ENCODE data around the gene ADTRP. TPM values are rescaled to one million over a fixed set of nuclear protein-coding genes. Genes with fewer than 3 reads are reported as not detected.

Gene ADTRP
- total RNA-seq, 2 donors from 2014 or later = 56.6 to 79.9 TPM

DNA sequence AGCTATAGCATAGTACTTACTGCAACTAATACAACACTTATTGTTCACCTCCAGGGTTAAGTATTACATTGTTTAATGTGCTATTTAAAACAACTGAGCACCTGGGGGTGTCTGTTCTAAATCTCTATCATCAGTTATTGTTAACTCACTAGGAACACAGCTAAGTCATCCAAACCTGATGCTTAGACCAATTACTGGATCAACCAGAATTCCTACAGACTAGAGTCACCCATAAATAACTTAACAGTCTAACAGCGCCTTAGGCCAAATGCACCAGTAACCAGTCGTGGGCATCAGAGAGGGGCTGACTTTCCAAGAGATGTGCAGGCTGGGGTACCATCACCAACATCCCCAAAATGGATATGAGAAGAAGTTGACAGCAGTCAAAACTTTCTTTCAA, 110.7 kb downstream of the ADTRP start:
- intact Hi-C loops (cut with DNase I) = no loop called here
- no peaks in the 10 kb centered on the region for H3K9me3 ChIP-seq
- TF ChIP-seq, protein P1, sequence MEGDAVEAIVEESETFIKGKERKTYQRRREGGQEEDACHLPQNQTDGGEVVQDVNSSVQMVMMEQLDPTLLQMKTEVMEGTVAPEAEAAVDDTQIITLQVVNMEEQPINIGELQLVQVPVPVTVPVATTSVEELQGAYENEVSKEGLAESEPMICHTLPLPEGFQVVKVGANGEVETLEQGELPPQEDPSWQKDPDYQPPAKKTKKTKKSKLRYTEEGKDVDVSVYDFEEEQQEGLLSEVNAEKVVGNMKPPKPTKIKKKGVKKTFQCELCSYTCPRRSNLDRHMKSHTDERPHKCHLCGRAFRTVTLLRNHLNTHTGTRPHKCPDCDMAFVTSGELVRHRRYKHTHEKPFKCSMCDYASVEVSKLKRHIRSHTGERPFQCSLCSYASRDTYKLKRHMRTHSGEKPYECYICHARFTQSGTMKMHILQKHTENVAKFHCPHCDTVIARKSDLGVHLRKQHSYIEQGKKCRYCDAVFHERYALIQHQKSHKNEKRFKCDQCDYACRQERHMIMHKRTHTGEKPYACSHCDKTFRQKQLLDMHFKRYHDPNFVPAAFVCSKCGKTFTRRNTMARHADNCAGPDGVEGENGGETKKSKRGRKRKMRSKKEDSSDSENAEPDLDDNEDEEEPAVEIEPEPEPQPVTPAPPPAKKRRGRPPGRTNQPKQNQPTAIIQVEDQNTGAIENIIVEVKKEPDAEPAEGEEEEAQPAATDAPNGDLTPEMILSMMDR (IDR thresholded peaks at IDR 0.05) = no peak

DNA sequence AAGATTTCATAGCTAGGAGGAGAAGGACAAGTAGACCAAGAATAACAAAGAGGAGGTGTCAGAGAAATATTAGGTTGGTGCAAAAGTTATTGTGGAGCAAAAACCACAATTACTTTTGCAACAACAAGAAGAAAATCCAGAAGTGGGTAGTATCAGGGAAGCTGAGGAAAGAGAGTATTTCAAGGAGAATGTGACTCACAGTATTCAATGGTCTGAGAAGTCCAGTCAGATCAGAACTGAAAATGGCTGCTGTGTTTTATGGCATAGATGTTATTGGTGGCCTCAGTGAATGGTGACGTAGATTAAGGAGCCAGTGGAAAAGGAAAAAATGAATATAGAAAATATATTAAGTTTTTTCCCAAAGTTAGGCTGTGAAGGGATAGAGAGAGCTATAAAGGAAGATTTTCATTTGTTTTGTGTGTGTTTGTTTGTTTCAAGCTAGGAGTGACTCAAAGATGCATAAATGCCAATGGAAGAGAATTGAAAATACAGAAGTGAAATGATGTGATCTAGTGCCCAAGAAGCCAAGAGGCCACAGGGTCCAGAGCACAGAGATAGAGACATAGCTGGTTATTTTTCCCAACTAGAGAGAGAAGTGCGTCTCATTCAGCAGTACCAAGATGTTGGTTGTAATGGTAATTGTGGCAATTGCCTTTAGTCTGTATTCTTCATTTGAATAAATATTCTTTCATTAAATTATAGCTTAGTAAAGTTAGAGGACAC, 112.8 kb downstream of the ADTRP start:
- no peak overlapping the region for H3K9ac ChIP-seq (ENCODE audit: low read depth in 2 of 2, low read length in 2 of 2)
- no peak overlapping the region for H3K27ac ChIP-seq
- H3K9me3 ChIP-seq = no peaks in the 10 kb centered on the region
- H3K4me3 ChIP-seq = no peak overlapping the region
- H3K4me1 ChIP-seq = no peaks in the 10 kb centered on the region
- H3K27me3 ChIP-seq = no peaks in the 10 kb centered on the region
- TF ChIP-seq, protein P1 (IDR thresholded peaks at IDR 0.05) = no peak
- intact Hi-C loops (cut with DNase I) = no loop called here
- DNase-seq = no peak
- H3K36me3 ChIP-seq = no peaks in the 10 kb centered on the region

More for the DNA sequence above, 110.7 kb downstream of the ADTRP start:
- no peak overlapping the region for H3K4me3 ChIP-seq
- no peaks in the 10 kb centered on the region for H3K36me3 ChIP-seq
- DNase-seq = no peak
- no peak overlapping the region for H3K9ac ChIP-seq (ENCODE audit: low read depth in 2 of 2, low read length in 2 of 2)
- H3K27me3 ChIP-seq = no peaks in the 10 kb centered on the region
- H3K27ac ChIP-seq = no peak overlapping the region
- no peaks in the 10 kb centered on the region for H3K4me1 ChIP-seq

Other genes with a start within 250 kb of the ADTRP start
- 1 to 10 TPM in 1 of 2 donors, under 1 TPM in 1; 0.82 to 2.2 TPM for gene TMEM170B, start 241.1 kb downstream of the ADTRP start, total RNA-seq
- gene HIVEP1, start 233.5 kb upstream of the ADTRP start, total RNA-seq = 10 to 100 TPM; 22.2 to 27.9 TPM